HEK293 (cell line): ENCODE measurements around the gene BTBD9.

Experiments
- CTCF ChIA-PET: fragments of 350-600 bp; formaldehyde crosslinking; extraction: SDS; loops from one replicate; lab custom pipeline; 2021; ENCODE audit warnings: antibody characterized with exemption; lab: Yijun Ruan, JAX
- POLR2A ChIA-PET: fragments of 300-600 bp; formaldehyde crosslinking; extraction: SDS; loops from one replicate; lab custom pipeline; 2020; ENCODE audit warnings: antibody characterized with exemption, inconsistent platforms; lab: Yijun Ruan, JAX
- H3K27ac ChIP-seq: fragments of 200-500 bp; sonication (Bioruptor generic); 2 replicates; pipeline ENCODE4 v1.5.1; 2014; ENCODE audit warnings: low read depth, low read length, control low read depth, inconsistent platforms; ENCODE audit errors: extremely low read depth
- H3K36me3 ChIP-seq, 2 experiments: fragments of 200-500 bp in 1 of 2; sonication (Bioruptor generic) in 1 of 2; 1 replicate in 1 of 2; 2 replicates in 1 of 2; pipeline ENCODE4 v1.5.1; 2014 to 2017; ENCODE audit warnings: inconsistent platforms in 2 of 2, low read length in 2 of 2; ENCODE audit not compliant: control insufficient read depth in 2 of 2, insufficient read depth in 1 of 2
- H3K4me1 ChIP-seq: fragments of 200-500 bp; sonication (Bioruptor generic); 2 replicates; pipeline ENCODE4 v1.5.1; 2014; ENCODE audit warnings: mild to moderate bottlenecking, low read length, inconsistent platforms; ENCODE audit not compliant: control insufficient read depth, insufficient read depth
- H3K4me3 ChIP-seq: 2 replicates; pipeline ENCODE4 v1.5.1; 2011; ENCODE audit warnings: low read depth, mild to moderate bottlenecking, control low read depth, low read length, moderate library complexity
- H3K9me3 ChIP-seq: fragments of 200-500 bp; sonication (Bioruptor generic); 2 replicates; pipeline ENCODE4 v1.5.1; 2014; ENCODE audit warnings: low read depth, low read length, inconsistent platforms; ENCODE audit not compliant: control insufficient read depth, insufficient read depth
- HIC1 ChIP-seq: fragments of 450-650 bp; formaldehyde crosslinking; IDR thresholded peaks from 2 replicates; pipeline ENCODE4 v1.5.1; 2016; ENCODE audit warnings: missing biosample characterization, missing genetic modification characterization
- HOXC10 ChIP-seq: sonication (generic); formaldehyde crosslinking; IDR thresholded peaks from 2 replicates; pipeline ENCODE4 v1.8.1; 2023; ENCODE audit warnings: mild to moderate bottlenecking, missing genetic modification reagents
- KLF16 ChIP-seq: fragments of 450-650 bp; formaldehyde crosslinking; IDR thresholded peaks from 2 replicates; pipeline ENCODE4 v1.5.1; 2017; ENCODE audit warnings: missing biosample characterization, missing genetic modification characterization
- REST ChIP-seq: fragments of 450-650 bp; formaldehyde crosslinking; IDR thresholded peaks from 2 replicates; pipeline ENCODE4 v1.5.1; 2016; ENCODE audit warnings: missing biosample characterization, missing genetic modification characterization
- SCRT1 ChIP-seq: fragments of 450-650 bp; formaldehyde crosslinking; IDR thresholded peaks from 2 replicates; pipeline ENCODE4 v1.5.1; 2016; ENCODE audit warnings: missing biosample characterization, missing genetic modification characterization, borderline replicate concordance
- SCRT2 ChIP-seq: fragments of 450-650 bp; formaldehyde crosslinking; IDR thresholded peaks from 2 replicates; pipeline ENCODE4 v1.5.1; 2016; ENCODE audit warnings: missing biosample characterization, missing genetic modification characterization
- SETDB1 ChIP-seq: IDR thresholded peaks from one replicate; pipeline ENCODE4 v1.6.1; 2017; ENCODE audit warnings: mild to moderate bottlenecking, low read length, moderate library complexity, mixed read lengths; ENCODE audit not compliant: insufficient read length
- ZFP37 ChIP-seq: fragments of 450-650 bp; formaldehyde crosslinking; IDR thresholded peaks from 2 replicates; pipeline ENCODE4 v1.5.1; 2016; ENCODE audit warnings: missing biosample characterization, missing genetic modification characterization
- ZFP69B ChIP-seq: fragments of 450-650 bp; formaldehyde crosslinking; IDR thresholded peaks from 2 replicates; pipeline ENCODE4 v1.5.1; 2016; ENCODE audit warnings: missing biosample characterization, missing genetic modification characterization
- ZIC2 ChIP-seq: fragments of 450-650 bp; formaldehyde crosslinking; IDR thresholded peaks from 2 replicates; pipeline ENCODE4 v1.5.1; 2016; ENCODE audit warnings: missing biosample characterization, missing genetic modification characterization
- ZNF138 ChIP-seq: fragments of 450-650 bp; formaldehyde crosslinking; IDR thresholded peaks from 2 replicates; pipeline ENCODE4 v1.5.1; 2016; ENCODE audit warnings: missing biosample characterization, missing genetic modification characterization, borderline replicate concordance
- ZNF146 ChIP-seq: fragments of 450-650 bp; formaldehyde crosslinking; IDR thresholded peaks from 2 replicates; pipeline ENCODE4 v1.5.1; 2016; ENCODE audit warnings: missing biosample characterization, missing genetic modification characterization
- ZNF157 ChIP-seq: fragments of 450-650 bp; formaldehyde crosslinking; IDR thresholded peaks from 2 replicates; pipeline ENCODE4 v1.5.1; 2016; ENCODE audit warnings: missing biosample characterization, missing genetic modification characterization
- ZNF280C ChIP-seq: fragments of 450-650 bp; formaldehyde crosslinking; IDR thresholded peaks from 2 replicates; pipeline ENCODE4 v1.5.1; 2016; ENCODE audit warnings: missing biosample characterization, missing genetic modification characterization
- ZNF324 ChIP-seq: fragments of 450-650 bp; formaldehyde crosslinking; IDR thresholded peaks from 2 replicates; pipeline ENCODE4 v1.5.1; 2016; ENCODE audit warnings: missing biosample characterization, missing genetic modification characterization
- ZNF335 ChIP-seq: fragments of 450-650 bp; formaldehyde crosslinking; conservative IDR thresholded peaks from 2 replicates; pipeline ENCODE4 v1.5.1; 2016; ENCODE audit warnings: missing biosample characterization, missing genetic modification characterization
- ZNF404 ChIP-seq: fragments of 450-650 bp; formaldehyde crosslinking; IDR thresholded peaks from 2 replicates; pipeline ENCODE4 v1.5.1; 2017; ENCODE audit warnings: missing biosample characterization, missing genetic modification characterization
- ZNF433 ChIP-seq: fragments of 450-650 bp; formaldehyde crosslinking; IDR thresholded peaks from 2 replicates; pipeline ENCODE4 v1.5.1; 2016; ENCODE audit warnings: missing biosample characterization, missing genetic modification characterization, low read depth
- ZNF529 ChIP-seq: fragments of 450-650 bp; formaldehyde crosslinking; IDR thresholded peaks from 2 replicates; pipeline ENCODE4 v1.5.1; 2017; ENCODE audit warnings: missing genetic modification characterization, missing biosample characterization; ENCODE audit not compliant: insufficient replicate concordance
- ZNF530 ChIP-seq: fragments of 450-650 bp; formaldehyde crosslinking; IDR thresholded peaks from 2 replicates; pipeline ENCODE4 v1.5.1; 2016; ENCODE audit warnings: low read depth, missing biosample characterization, missing genetic modification characterization
- ZNF624 ChIP-seq: fragments of 450-650 bp; formaldehyde crosslinking; IDR thresholded peaks from 2 replicates; pipeline ENCODE4 v1.5.1; 2017; ENCODE audit warnings: missing biosample characterization, missing genetic modification characterization
- ZNF792 ChIP-seq: fragments of 450-650 bp; formaldehyde crosslinking; IDR thresholded peaks from 2 replicates; pipeline ENCODE4 v1.5.1; 2016; ENCODE audit warnings: missing biosample characterization, missing genetic modification characterization

Gene BTBD9

GRCh38 chr6:38687043-38687353 is 47.3 kb upstream of the BTBD9 start (continued):
- no peak for TF ChIP-seq ZNF280C (tag by site-specific recombination)
- TF ChIP-seq ZNF530 (tag by site-specific recombination) = no peak
- no peak for TF ChIP-seq ZNF433 (tag by site-specific recombination)
- no peak for TF ChIP-seq ZNF404 (tag by site-specific recombination)
- no peak for TF ChIP-seq ZFP69B
- no peak for TF ChIP-seq ZNF146 (tag by site-specific recombination)
- TF ChIP-seq ZIC2 (tag by site-specific recombination) = no peak
- no peak for TF ChIP-seq ZNF529 (tag by site-specific recombination)

GRCh38 chr6:38686270-38687042 is 46.7 kb upstream of the BTBD9 start:
- peaks cover 48 to 65% of the 10 kb centered on the region in 2 experiments for H3K36me3 ChIP-seq
- POLR2A ChIA-PET = no interaction called here
- CTCF ChIA-PET = interaction anchor here (0.6 to 0.9 kb wide), 4 partner anchors 247 to 981 kb away, joined by 3 to 6 read pairs (median 3); no protein-coding TSS in a partner anchor
- TF ChIP-seq ZNF157 (tag by site-specific recombination) (no peak), ZNF335 (tag by site-specific recombination) (no peak), SCRT1 (peak; percentile 29; the same call in 1 of the 2 replicates), HOXC10 (no peak), REST (tag by site-specific recombination) (no peak), ZNF138 (no peak), ZFP37 (tag by site-specific recombination) (no peak), SETDB1 (no peak), SCRT2 (tag by site-specific recombination) (peak; percentile 74), HIC1 (no peak), ZIC2 (tag by site-specific recombination) (no peak), ZNF324 (tag by site-specific recombination) (no peak), ZNF792 (tag by site-specific recombination) (no peak), KLF16 (tag by site-specific recombination) (no peak), ZNF624 (tag by site-specific recombination) (no peak)
- no peaks in the 10 kb centered on the region for H3K9me3 ChIP-seq
- H3K4me1 ChIP-seq = 0 out of 2 replicates have a peak, but pooled peaks cover 5% of the 10 kb centered on the region
- no peak overlapping the region for H3K4me3 ChIP-seq
- no peak overlapping the region for H3K27ac ChIP-seq
